MM.1S (cell line): ENCODE results near the gene XIRP2.

Experiments
- DNase-seq: peaks from one replicate; pipeline ENCODE4 v3.0.0-alpha.2; 2015
- H2AFZ ChIP-seq: fragments of 300-600 bp; sonication (generic); 2 replicates; pipeline ENCODE4 v1.6.0; 2016; ENCODE audit warnings: antibody characterized with exemption, low read length
- H3F3A ChIP-seq: fragments of 300-600 bp; sonication (generic); 2 replicates; pipeline ENCODE4 v1.6.1; 2016; ENCODE audit warnings: mild to moderate bottlenecking, antibody characterized with exemption, low read length, moderate library complexity, mixed read lengths; ENCODE audit not compliant: insufficient read depth
- H3K27ac ChIP-seq: fragments of 300-600 bp; sonication (generic); 2 replicates; pipeline ENCODE4 v1.5.1; 2016; ENCODE audit warnings: mild to moderate bottlenecking, low read length
- H3K27me3 ChIP-seq: fragments of 300-600 bp; sonication (generic); replicated peaks from 2 replicates; pipeline ENCODE4 v1.6.0; 2016; ENCODE audit warnings: low read length; ENCODE audit not compliant: insufficient read depth
- H3K36me3 ChIP-seq: fragments of 300-600 bp; sonication (generic); replicated peaks from 2 replicates; pipeline ENCODE4 v1.6.1; 2016; ENCODE audit warnings: mild to moderate bottlenecking, low read length, mixed read lengths; ENCODE audit not compliant: insufficient read depth
- H3K4me1 ChIP-seq: fragments of 300-600 bp; sonication (generic); 2 replicates; pipeline ENCODE4 v1.6.1; 2016; ENCODE audit warnings: low read length, mixed read lengths
- H3K4me2 ChIP-seq: fragments of 300-600 bp; sonication (generic); 2 replicates; pipeline ENCODE4 v1.6.0; 2016; ENCODE audit warnings: low read depth, low read length
- H3K4me3 ChIP-seq: fragments of 300-600 bp; sonication (generic); 2 replicates; pipeline ENCODE4 v1.5.1; 2016; ENCODE audit warnings: low read length, mixed read lengths
- H3K79me2 ChIP-seq: fragments of 300-600 bp; sonication (generic); 2 replicates; pipeline ENCODE4 v1.6.1; 2016; ENCODE audit warnings: mixed run types, low read length, mixed read lengths
- H3K9ac ChIP-seq: fragments of 300-600 bp; sonication (generic); 2 replicates; pipeline ENCODE4 v1.6.1; 2016; ENCODE audit warnings: low read length, mixed read lengths
- H3K9me2 ChIP-seq: fragments of 300-600 bp; sonication (generic); replicated peaks from 2 replicates; pipeline ENCODE4 v1.6.1; 2016; ENCODE audit warnings: mild to moderate bottlenecking, low read length, mixed read lengths; ENCODE audit not compliant: insufficient read depth
- H3K9me3 ChIP-seq: fragments of 300-600 bp; sonication (generic); replicated peaks from 2 replicates; pipeline ENCODE4 v1.6.1; 2016; ENCODE audit warnings: mild to moderate bottlenecking, low read length, mixed read lengths; ENCODE audit not compliant: insufficient read depth
- H4K20me1 ChIP-seq: fragments of 300-600 bp; sonication (generic); 2 replicates; pipeline ENCODE4 v1.6.1; 2016; ENCODE audit warnings: mild to moderate bottlenecking, low read length, moderate library complexity, mixed read lengths; ENCODE audit not compliant: insufficient read depth
- CTCF ChIP-seq: fragments of 300-600 bp; sonication (generic); IDR thresholded peaks from 2 replicates; pipeline ENCODE4 v1.5.1; 2016; ENCODE audit warnings: antibody characterized with exemption, low read length, mixed read lengths
- EZH2 ChIP-seq: fragments of 300-600 bp; sonication (generic); optimal IDR thresholded peaks from 2 replicates; pipeline ENCODE3; 2017; ENCODE audit warnings: low read depth, mild to moderate bottlenecking, antibody characterized with exemption, low read length, mixed read lengths
- EZH2phosphoT487 ChIP-seq: fragments of 300-600 bp; sonication (generic); IDR thresholded peaks from 2 replicates; pipeline ENCODE4 v1.6.1; 2018; ENCODE audit warnings: antibody characterized with exemption, low read length

Gene XIRP2

GRCh38 chr2:166972002-166972401 is 83.7 kb downstream of the XIRP2 start:
- no peaks in the 10 kb centered on the region for H3K9me3 ChIP-seq
- no peaks in the 10 kb centered on the region for H4K20me1 ChIP-seq
- no peak overlapping the region for H3K27ac ChIP-seq
- TF ChIP-seq EZH2 (no peak), CTCF (no peak)
- H3K4me3 ChIP-seq, result no peak overlapping the region
- no peaks in the 10 kb centered on the region for H3K79me2 ChIP-seq
- no peaks in the 10 kb centered on the region for H3K9me2 ChIP-seq
- no peak overlapping the region for H2AFZ ChIP-seq
- DNase-seq, result no peak
- no peaks in the 10 kb centered on the region for H3K36me3 ChIP-seq
- no peaks in the 10 kb centered on the region for H3K27me3 ChIP-seq
- H3K4me1 ChIP-seq, result no peaks in the 10 kb centered on the region
- H3F3A ChIP-seq, result no peaks in the 10 kb centered on the region
- H3K4me2 ChIP-seq, result no peak overlapping the region
- H3K9ac ChIP-seq, result no peak overlapping the region

GRCh38 chr2:166972418-166972817 is 84.1 kb downstream of the XIRP2 start:
- no peak for DNase-seq
- Histone ChIP-seq H3K27ac (no peak overlapping the region), H3K4me2 (no peak overlapping the region)

GRCh38 chr2:166984188-166984587 is 95.9 kb downstream of the XIRP2 start:
- H3K36me3 ChIP-seq, result no peaks in the 10 kb centered on the region
- no peak overlapping the region for H3K4me2 ChIP-seq
- no peak for TF ChIP-seq CTCF
- TF ChIP-seq EZH2, result no peak
- no peak for TF ChIP-seq EZH2phosphoT487
- H3K27ac ChIP-seq, result no peak overlapping the region
- no peaks in the 10 kb centered on the region for H3K4me1 ChIP-seq
- DNase-seq, result no peak
- no peaks in the 10 kb centered on the region for H3K9me2 ChIP-seq
- no peaks in the 10 kb centered on the region for H3K27me3 ChIP-seq
- H3K4me3 ChIP-seq, result no peak overlapping the region
- no peaks in the 10 kb centered on the region for H3F3A ChIP-seq
- H2AFZ ChIP-seq, result no peak overlapping the region
- no peaks in the 10 kb centered on the region for H3K9me3 ChIP-seq
- no peaks in the 10 kb centered on the region for H4K20me1 ChIP-seq
- no peaks in the 10 kb centered on the region for H3K79me2 ChIP-seq
- no peak overlapping the region for H3K9ac ChIP-seq

More at GRCh38 chr2:166972418-166972817, 84.1 kb downstream of the XIRP2 start:
- H3K4me1 ChIP-seq, result no peaks in the 10 kb centered on the region
- H3K9ac ChIP-seq, result no peak overlapping the region
- TF ChIP-seq EZH2phosphoT487, result no peak
- no peak for TF ChIP-seq CTCF
- TF ChIP-seq EZH2, result no peak
- no peaks in the 10 kb centered on the region for H3K9me2 ChIP-seq
- no peaks in the 10 kb centered on the region for H3F3A ChIP-seq
- H3K27me3 ChIP-seq, result no peaks in the 10 kb centered on the region
- H3K79me2 ChIP-seq, result no peaks in the 10 kb centered on the region
- H4K20me1 ChIP-seq, result no peaks in the 10 kb centered on the region
- no peaks in the 10 kb centered on the region for H3K36me3 ChIP-seq
- no peaks in the 10 kb centered on the region for H3K9me3 ChIP-seq
- no peak overlapping the region for H3K4me3 ChIP-seq
- no peak overlapping the region for H2AFZ ChIP-seq
